Measurements from ENCODE around the gene STK40.

DNA sequence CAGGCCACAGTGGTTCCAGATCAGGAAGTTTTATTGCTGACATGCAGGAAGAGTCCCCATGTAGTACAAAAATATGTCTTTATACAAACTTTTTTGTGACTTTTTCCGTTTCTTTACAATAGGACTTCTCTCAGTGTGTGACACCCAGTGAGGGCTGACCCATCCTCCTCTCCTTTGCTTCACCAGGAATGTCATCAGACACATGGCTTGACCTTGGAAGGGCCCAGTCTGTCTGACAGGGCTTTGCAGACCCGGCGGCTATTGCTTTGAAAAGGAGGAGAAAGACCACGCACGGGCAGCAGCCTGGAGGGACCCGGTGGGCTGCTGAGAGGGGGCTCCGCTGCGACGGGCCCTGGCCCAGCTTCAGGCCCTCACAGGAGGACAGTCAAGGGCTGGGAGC is 46.1 kb downstream of the STK40 start:
- TF ChIP-seq, protein P1, sequence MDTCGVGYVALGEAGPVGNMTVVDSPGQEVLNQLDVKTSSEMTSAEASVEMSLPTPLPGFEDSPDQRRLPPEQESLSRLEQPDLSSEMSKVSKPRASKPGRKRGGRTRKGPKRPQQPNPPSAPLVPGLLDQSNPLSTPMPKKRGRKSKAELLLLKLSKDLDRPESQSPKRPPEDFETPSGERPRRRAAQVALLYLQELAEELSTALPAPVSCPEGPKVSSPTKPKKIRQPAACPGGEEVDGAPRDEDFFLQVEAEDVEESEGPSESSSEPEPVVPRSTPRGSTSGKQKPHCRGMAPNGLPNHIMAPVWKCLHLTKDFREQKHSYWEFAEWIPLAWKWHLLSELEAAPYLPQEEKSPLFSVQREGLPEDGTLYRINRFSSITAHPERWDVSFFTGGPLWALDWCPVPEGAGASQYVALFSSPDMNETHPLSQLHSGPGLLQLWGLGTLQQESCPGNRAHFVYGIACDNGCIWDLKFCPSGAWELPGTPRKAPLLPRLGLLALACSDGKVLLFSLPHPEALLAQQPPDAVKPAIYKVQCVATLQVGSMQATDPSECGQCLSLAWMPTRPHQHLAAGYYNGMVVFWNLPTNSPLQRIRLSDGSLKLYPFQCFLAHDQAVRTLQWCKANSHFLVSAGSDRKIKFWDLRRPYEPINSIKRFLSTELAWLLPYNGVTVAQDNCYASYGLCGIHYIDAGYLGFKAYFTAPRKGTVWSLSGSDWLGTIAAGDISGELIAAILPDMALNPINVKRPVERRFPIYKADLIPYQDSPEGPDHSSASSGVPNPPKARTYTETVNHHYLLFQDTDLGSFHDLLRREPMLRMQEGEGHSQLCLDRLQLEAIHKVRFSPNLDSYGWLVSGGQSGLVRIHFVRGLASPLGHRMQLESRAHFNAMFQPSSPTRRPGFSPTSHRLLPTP (IDR thresholded peaks at IDR 0.05; ENCODE audit: borderline replicate concordance, extremely low read depth, insufficient read length) = no peak
- no peak for TF ChIP-seq HDAC6 (IDR thresholded peaks at IDR 0.05; ENCODE audit: low read depth, low read length)
